HepG2 (cell line): ENCODE measurements around the gene OAF. TPM values are rescaled to one million over a fixed set of nuclear protein-coding genes. Genes with fewer than 3 reads are reported as not detected.

Experiments
- ATAC-seq: fragments of 200-7000 bp; cut with Tn5 transposase; 3 replicates; pipeline ENCODE4 v1.9.1; 2020; ENCODE audit warnings: mild to moderate bottlenecking, moderate library complexity
- BruUV-seq: library from RNA; stranded (reverse); fragments of 400-500 nt; replicated peaks from 2 replicates; lab custom pipeline; 2021; lab: Mats Ljungman, UMichigan
- CTCF ChIA-PET: fragments of 300-600 bp; formaldehyde crosslinking; extraction: SDS; loops from one replicate; lab custom pipeline; 2021; ENCODE audit warnings: low total read pairs, inconsistent platforms, low intra/inter-chr PET ratio; lab: Yijun Ruan, JAX
- POLR2A ChIA-PET: fragments of 350-600 bp; sonication (Branson Sonifier 250); formaldehyde crosslinking; loops from one replicate; lab custom pipeline; 2020; ENCODE audit warnings: antibody characterized with exemption, inconsistent platforms; lab: Yijun Ruan, JAX
- DNase-seq: peaks from one replicate; pipeline ENCODE4 v3.0.0-alpha.2; 2015; ENCODE audit warnings: low spot score
- FAIRE-seq: peaks from 3 replicates; lab custom pipeline; 2011; peaks lifted over from hg19 to GRCh38; lab: Jason Lieb, UNC
- H2AFZ ChIP-seq: one replicate; pipeline ENCODE4 v1.6.1; 2011; ENCODE audit warnings: low read length, inconsistent platforms
- H3K27ac ChIP-seq: fragments of 300-600 bp; 3 replicates; pipeline ENCODE4 v1.8.0; 2011; ENCODE audit warnings: mixed run types, mild to moderate bottlenecking, mixed read lengths, low read length, inconsistent platforms; ENCODE audit not compliant: insufficient read depth; ENCODE audit errors: extremely low read length
- H3K27me3 ChIP-seq, 2 experiments: fragments of 200-600 bp in 1 of 2; 2 replicates in 1 of 2; 3 replicates in 1 of 2; pipeline versions ENCODE4 v1.6.0 to v1.8.0; 2011; ENCODE audit warnings: low read length in 2 of 2, mild to moderate bottlenecking in 2 of 2, moderate library complexity in 2 of 2, inconsistent platforms in 1 of 2; ENCODE audit not compliant: insufficient read depth in 2 of 2, control insufficient read depth in 1 of 2
- H3K36me3 ChIP-seq, 2 experiments: fragments of 200-600 bp in 1 of 2; replicated peaks in 1 of 2; 2 replicates in 1 of 2; 3 replicates in 1 of 2; pipeline versions ENCODE4 v1.5.1 to v1.8.0; 2011; ENCODE audit warnings: low read length in 2 of 2, inconsistent platforms in 1 of 2; ENCODE audit not compliant: insufficient read depth in 2 of 2, control insufficient read depth in 1 of 2
- H3K4me1 ChIP-seq: 2 replicates; pipeline ENCODE4 v1.5.1; 2012; ENCODE audit warnings: low read length, inconsistent platforms; ENCODE audit not compliant: insufficient read depth
- H3K4me2 ChIP-seq: 2 replicates; pipeline ENCODE4 v1.6.0; 2011; ENCODE audit warnings: low read depth, low read length, inconsistent platforms
- H3K4me3 ChIP-seq, 3 experiments: fragments of 200-600 bp in 1 of 3; sonication (generic), shearing (Covaris generic) in 1 of 3; replicated peaks in 1 of 3; 2 replicates each; pipeline ENCODE4 v1.5.1; 2011 to 2016; ENCODE audit warnings: low read length in 3 of 3, inconsistent platforms in 2 of 3, low read depth in 2 of 3, mild to moderate bottlenecking in 2 of 3, control low read depth in 1 of 3, mixed read lengths in 1 of 3; ENCODE audit not compliant: insufficient read depth in 1 of 3
- H3K79me2 ChIP-seq: one replicate; pipeline ENCODE4 v1.6.1; 2011; ENCODE audit warnings: low read length, inconsistent platforms; ENCODE audit not compliant: insufficient read depth
- H3K9ac ChIP-seq: 2 replicates; pipeline ENCODE4 v1.6.0; 2011; ENCODE audit warnings: mild to moderate bottlenecking, low read depth, low read length, inconsistent platforms; ENCODE audit not compliant: insufficient read depth
- H3K9me3 ChIP-seq: 2 replicates; pipeline ENCODE4 v1.5.1; 2012; ENCODE audit warnings: mild to moderate bottlenecking, low read length
- H4K20me1 ChIP-seq: 2 replicates; pipeline ENCODE4 v1.6.0; 2011; ENCODE audit warnings: inconsistent platforms, mild to moderate bottlenecking, low read length, moderate library complexity; ENCODE audit not compliant: insufficient read depth
- GLI4 ChIP-seq: sonication (generic); formaldehyde crosslinking; IDR thresholded peaks from 2 replicates; pipeline ENCODE4 v1.5.1; 2020; ENCODE audit warnings: missing genetic modification reagents, mild to moderate bottlenecking, moderate library complexity, borderline replicate concordance
- MED8 ChIP-seq: sonication (generic); formaldehyde crosslinking; IDR thresholded peaks from 2 replicates; pipeline ENCODE4 v1.8.1; 2023; ENCODE audit warnings: mild to moderate bottlenecking, missing genetic modification reagents; ENCODE audit not compliant: insufficient replicate concordance
- TOPORS ChIP-seq: sonication (generic); formaldehyde crosslinking; IDR thresholded peaks from 2 replicates; pipeline ENCODE4 v1.8.0; 2023; ENCODE audit warnings: mild to moderate bottlenecking, missing genetic modification reagents
- ZNF136 ChIP-seq: sonication (generic); formaldehyde crosslinking; IDR thresholded peaks from 2 replicates; pipeline ENCODE4 v1.8.1; 2022; ENCODE audit warnings: low read depth, mild to moderate bottlenecking, moderate library complexity, missing genetic modification reagents
- ZNF850 ChIP-seq: sonication (generic); formaldehyde crosslinking; conservative IDR thresholded peaks from 2 replicates; pipeline ENCODE4 v1.9.0; 2021; ENCODE audit warnings: mild to moderate bottlenecking, missing genetic modification reagents
- in situ Hi-C: cut with HindIII; loops from 2 replicates; pipeline ENCODE4 v1.10.0; 2017; ENCODE audit warnings: low pct_unique_long_range_greater_than_20kb; ENCODE audit not compliant: extremely low pct_ligation_motif_present
- intact Hi-C: fragments of 100-400 bp; cut with micrococcal nuclease; formaldehyde crosslinking; loops from one replicate; pipeline ENCODE4 v1.10.0; 2022; ENCODE audit not compliant: unreplicated experiment
- polyA plus RNA-seq, 8 experiments: library from polyadenylated mRNA; depleted of rRNA in 3 of 8; stranded (reverse) in 7 of 8; unstranded in 1 of 8; fragments of >200 nt; fragmentation: Illumina TruSeq in 4 of 8; extraction: Trizol in 4 of 8; gene quantifications; 2 replicates each; pipeline versions ENCODE4 v1.2.1 to v1.2.3, GENCODE V29; 2011 to 2016; ENCODE audit warnings: low read depth in 4 of 8, missing spikeins in 1 of 8, mixed read lengths in 1 of 8; ENCODE audit not compliant: insufficient read depth in 1 of 8
- total RNA-seq, 5 experiments: library from RNA; depleted of rRNA; stranded (reverse); fragments of >200 nt; fragmentation: Illumina TruSeq; extraction: Trizol; gene quantifications; 2 replicates each; pipeline ENCODE4 v1.2.3, GENCODE V29; 2016; ENCODE audit warnings: low read depth in 1 of 5
- TF ChIP-seq, protein P1 (sequence below): sonication (generic); formaldehyde crosslinking; IDR thresholded peaks from 2 replicates; pipeline ENCODE4 v1.4.0; 2020; ENCODE audit warnings: missing genetic modification reagents
- TF ChIP-seq, protein P2 (sequence below): sonication (generic); formaldehyde crosslinking; IDR thresholded peaks from 2 replicates; pipeline ENCODE4 v1.9.0; 2021; ENCODE audit warnings: missing genetic modification reagents, mild to moderate bottlenecking, borderline replicate concordance
- TF ChIP-seq, protein P3 (sequence below): sonication (generic); formaldehyde crosslinking; IDR thresholded peaks from 2 replicates; pipeline ENCODE4 v1.4.0; 2020; ENCODE audit warnings: missing genetic modification reagents, borderline replicate concordance

Gene OAF
- total and polyA plus RNA-seq, 2 of the 13 experiments (the other 11 are each of a cell fraction or from before 2014, with no cell fraction given), result 63.7 to 94.6 TPM

DNA sequence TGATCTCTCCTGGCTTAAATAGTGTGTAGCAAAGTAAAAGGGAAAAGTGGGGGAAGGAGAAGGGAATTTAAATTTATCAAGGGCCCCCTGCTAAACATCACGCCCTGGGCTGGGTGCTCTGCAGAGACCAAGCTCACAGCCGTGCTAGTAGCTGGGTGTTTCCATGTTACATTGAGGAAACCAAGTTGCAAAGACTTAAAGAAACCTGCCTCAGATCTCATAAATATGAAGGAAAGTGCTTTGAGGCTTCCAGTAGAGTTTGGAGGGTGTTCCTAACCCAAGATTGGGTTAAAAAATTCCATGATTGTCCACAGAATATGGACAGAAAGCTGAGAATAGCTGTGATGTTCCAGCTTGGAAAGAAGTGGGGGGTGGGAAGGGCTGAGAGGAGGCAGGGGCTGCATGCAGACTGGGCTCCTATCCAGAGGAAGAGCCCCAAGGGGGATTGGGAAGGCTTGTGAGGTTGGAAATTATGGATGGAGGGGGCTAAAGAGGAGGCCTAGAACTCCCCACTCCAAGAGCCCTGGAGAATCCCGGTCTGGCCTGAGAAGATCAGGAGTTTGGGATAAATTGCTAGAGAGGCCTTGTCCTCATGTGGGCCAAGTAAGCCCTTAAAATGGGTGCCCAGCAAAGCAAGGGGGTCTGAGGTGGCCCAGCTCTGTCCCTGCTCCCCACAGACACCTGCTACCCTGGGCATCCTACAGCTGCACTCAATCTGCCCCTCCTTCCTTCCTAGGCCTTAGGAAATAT is 25.0 kb upstream of the OAF start (continued):
- TF ChIP-seq MED8 (CRISPR knock-in tag), result no peak
- TF ChIP-seq, protein P1, sequence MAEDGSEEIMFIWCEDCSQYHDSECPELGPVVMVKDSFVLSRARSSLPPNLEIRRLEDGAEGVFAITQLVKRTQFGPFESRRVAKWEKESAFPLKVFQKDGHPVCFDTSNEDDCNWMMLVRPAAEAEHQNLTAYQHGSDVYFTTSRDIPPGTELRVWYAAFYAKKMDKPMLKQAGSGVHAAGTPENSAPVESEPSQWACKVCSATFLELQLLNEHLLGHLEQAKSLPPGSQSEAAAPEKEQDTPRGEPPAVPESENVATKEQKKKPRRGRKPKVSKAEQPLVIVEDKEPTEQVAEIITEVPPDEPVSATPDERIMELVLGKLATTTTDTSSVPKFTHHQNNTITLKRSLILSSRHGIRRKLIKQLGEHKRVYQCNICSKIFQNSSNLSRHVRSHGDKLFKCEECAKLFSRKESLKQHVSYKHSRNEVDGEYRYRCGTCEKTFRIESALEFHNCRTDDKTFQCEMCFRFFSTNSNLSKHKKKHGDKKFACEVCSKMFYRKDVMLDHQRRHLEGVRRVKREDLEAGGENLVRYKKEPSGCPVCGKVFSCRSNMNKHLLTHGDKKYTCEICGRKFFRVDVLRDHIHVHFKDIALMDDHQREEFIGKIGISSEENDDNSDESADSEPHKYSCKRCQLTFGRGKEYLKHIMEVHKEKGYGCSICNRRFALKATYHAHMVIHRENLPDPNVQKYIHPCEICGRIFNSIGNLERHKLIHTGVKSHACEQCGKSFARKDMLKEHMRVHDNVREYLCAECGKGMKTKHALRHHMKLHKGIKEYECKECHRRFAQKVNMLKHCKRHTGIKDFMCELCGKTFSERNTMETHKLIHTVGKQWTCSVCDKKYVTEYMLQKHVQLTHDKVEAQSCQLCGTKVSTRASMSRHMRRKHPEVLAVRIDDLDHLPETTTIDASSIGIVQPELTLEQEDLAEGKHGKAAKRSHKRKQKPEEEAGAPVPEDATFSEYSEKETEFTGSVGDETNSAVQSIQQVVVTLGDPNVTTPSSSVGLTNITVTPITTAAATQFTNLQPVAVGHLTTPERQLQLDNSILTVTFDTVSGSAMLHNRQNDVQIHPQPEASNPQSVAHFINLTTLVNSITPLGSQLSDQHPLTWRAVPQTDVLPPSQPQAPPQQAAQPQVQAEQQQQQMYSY (CRISPR knock-in tag), result peak; percentile 74; the same call in 1 of the 2 replicates

DNA sequence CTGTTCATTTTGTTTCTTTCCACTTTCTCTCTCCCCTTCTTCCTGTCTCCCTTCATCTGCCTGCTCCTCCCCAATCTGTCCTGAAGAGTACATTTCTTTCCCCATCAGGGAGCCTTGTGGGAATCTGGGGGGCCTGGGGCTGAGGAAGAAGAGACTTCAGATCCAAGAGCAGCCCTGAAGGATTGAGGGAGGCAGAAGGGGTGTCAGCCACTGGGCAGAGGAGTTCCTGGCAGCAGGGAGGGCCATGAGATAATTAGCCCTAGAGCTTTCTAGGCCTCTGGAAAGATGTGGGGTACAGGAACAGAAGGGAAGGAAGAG is 24.4 kb upstream of the OAF start:
- peak overlapping the region in 1 of 3 experiments; percentile 73; a peak in 1 of 6 replicates for H3K4me3 ChIP-seq
- no peaks in the 10 kb centered on the region for H3K36me3 ChIP-seq
- H3K4me2 ChIP-seq, result peak overlapping the region; percentile 95
- no peak for DNase-seq
- H4K20me1 ChIP-seq, result no peaks in the 10 kb centered on the region
- BruUV-seq, result no TSS peak
- FAIRE-seq, result no peak
- no peak for ATAC-seq
- H3K9me3 ChIP-seq, result no peaks in the 10 kb centered on the region
- H3K4me1 ChIP-seq, result peaks cover 100% of the 10 kb centered on the region
- CTCF ChIA-PET, result no interaction called here
- in situ Hi-C loops, result no loop called here
- POLR2A ChIA-PET, result interaction anchor here (1.5 to 6.3 kb wide), 6 partner anchors 11 to 41 kb away, joined by 5 to 160 read pairs (median 26); partner anchors contain the start of gene OAF
- peaks cover 2% of the 10 kb centered on the region for H3K79me2 ChIP-seq
- intact Hi-C loops, result loop anchor here (10.0 kb wide), 1 partner anchor 522 kb away; no protein-coding TSS in a partner anchor
- H2AFZ ChIP-seq, result peak overlapping the region; percentile 51
- H3K9ac ChIP-seq, result peak overlapping the region; percentile 71
- H3K27me3 ChIP-seq, result no peaks in the 10 kb centered on the region
- peak overlapping the region; percentile 99 for H3K27ac ChIP-seq
- TF ChIP-seq ZNF136 (0 out of 2 replicates have a peak, but pooled peaks have one; percentile 68), GLI4 (CRISPR knock-in tag) (0 out of 2 replicates have a peak, but pooled peaks have one; percentile 45), ZNF850 (CRISPR knock-in tag) (no peak), TOPORS (CRISPR knock-in tag) (0 out of 2 replicates have a peak, but pooled peaks have one; percentile 5)
- TF ChIP-seq, protein P2, sequence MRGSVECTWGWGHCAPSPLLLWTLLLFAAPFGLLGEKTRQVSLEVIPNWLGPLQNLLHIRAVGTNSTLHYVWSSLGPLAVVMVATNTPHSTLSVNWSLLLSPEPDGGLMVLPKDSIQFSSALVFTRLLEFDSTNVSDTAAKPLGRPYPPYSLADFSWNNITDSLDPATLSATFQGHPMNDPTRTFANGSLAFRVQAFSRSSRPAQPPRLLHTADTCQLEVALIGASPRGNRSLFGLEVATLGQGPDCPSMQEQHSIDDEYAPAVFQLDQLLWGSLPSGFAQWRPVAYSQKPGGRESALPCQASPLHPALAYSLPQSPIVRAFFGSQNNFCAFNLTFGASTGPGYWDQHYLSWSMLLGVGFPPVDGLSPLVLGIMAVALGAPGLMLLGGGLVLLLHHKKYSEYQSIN (CRISPR knock-in tag), result no peak
- TF ChIP-seq, protein P3, sequence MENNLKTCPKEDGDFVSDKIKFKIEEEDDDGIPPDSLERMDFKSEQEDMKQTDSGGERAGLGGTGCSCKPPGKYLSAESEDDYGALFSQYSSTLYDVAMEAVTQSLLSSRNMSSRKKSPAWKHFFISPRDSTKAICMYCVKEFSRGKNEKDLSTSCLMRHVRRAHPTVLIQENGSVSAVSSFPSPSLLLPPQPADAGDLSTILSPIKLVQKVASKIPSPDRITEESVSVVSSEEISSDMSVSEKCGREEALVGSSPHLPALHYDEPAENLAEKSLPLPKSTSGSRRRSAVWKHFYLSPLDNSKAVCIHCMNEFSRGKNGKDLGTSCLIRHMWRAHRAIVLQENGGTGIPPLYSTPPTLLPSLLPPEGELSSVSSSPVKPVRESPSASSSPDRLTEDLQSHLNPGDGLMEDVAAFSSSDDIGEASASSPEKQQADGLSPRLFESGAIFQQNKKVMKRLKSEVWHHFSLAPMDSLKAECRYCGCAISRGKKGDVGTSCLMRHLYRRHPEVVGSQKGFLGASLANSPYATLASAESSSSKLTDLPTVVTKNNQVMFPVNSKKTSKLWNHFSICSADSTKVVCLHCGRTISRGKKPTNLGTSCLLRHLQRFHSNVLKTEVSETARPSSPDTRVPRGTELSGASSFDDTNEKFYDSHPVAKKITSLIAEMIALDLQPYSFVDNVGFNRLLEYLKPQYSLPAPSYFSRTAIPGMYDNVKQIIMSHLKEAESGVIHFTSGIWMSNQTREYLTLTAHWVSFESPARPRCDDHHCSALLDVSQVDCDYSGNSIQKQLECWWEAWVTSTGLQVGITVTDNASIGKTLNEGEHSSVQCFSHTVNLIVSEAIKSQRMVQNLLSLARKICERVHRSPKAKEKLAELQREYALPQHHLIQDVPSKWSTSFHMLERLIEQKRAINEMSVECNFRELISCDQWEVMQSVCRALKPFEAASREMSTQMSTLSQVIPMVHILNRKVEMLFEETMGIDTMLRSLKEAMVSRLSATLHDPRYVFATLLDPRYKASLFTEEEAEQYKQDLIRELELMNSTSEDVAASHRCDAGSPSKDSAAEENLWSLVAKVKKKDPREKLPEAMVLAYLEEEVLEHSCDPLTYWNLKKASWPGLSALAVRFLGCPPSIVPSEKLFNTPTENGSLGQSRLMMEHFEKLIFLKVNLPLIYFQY (CRISPR knock-in tag), result 0 out of 2 replicates have a peak, but pooled peaks have one; percentile 8
